ENCODE data around the gene CASP7.
"Not testable (repeated sequence)": the region's sequence is repeated elsewhere in the genome, so short reads cannot be mapped to it uniquely, and the experiment has no call there.

Gene CASP7

GRCh38 chr10:113754768-113755167, 75.1 kb downstream of the CASP7 start:
- no peak for DNase-seq

- no peak for DNase-seq
Measured at GRCh38 chr10:113756940-113757543, 77.3 kb downstream of the CASP7 start.

GRCh38 chr10:113762083-113762482, 82.4 kb downstream of the CASP7 start:
- no peak for DNase-seq

- DNase-seq, result no peak
Measured at GRCh38 chr10:113764582-113764981, 84.9 kb downstream of the CASP7 start.

GRCh38 chr10:113765910-113766309, 86.2 kb downstream of the CASP7 start:
- no peak for DNase-seq

GRCh38 chr10:113767222-113767621, 87.5 kb downstream of the CASP7 start:
- DNase-seq, result no peak

- no peak for DNase-seq
Measured at GRCh38 chr10:113770346-113770745, 90.6 kb downstream of the CASP7 start.

- not testable (repeated sequence) for DNase-seq
Measured at GRCh38 chr10:113771131-113771530, 91.4 kb downstream of the CASP7 start.

GRCh38 chr10:113775686-113776294, 96.1 kb downstream of the CASP7 start:
- no peak for DNase-seq

- DNase-seq, result no peak
Measured at GRCh38 chr10:113776553-113776952, 96.8 kb downstream of the CASP7 start.

All from stimulated activated CD4-positive, alpha-beta T cell treated with anti-CD3 and anti-CD28 coated beads, Interleukin-2, amount 100 ng/mL, for 24 hours (primary cell).